Uterus (tissue), 4 donors: ENCODE data around the gene PPP6R2. TPM values are rescaled to one million over a fixed set of nuclear protein-coding genes. Genes with fewer than 3 reads are reported as not detected.

Experiments used
- DNase-seq, 2 donors: peaks; one replicate each; pipeline ENCODE4 v3.0.0-alpha.2; 2019 to 2020
- H3K27ac ChIP-seq, 2 donors: fragments of 200-600 bp; sonication (generic); 1 replicate in 1 of 2; 2 replicates in 1 of 2; pipeline ENCODE4 v1.5.1; 2016 to 2018
- H3K27me3 ChIP-seq, 2 donors: fragments of 200-600 bp; sonication (generic); one replicate each; pipeline ENCODE4 v1.5.1; 2018 to 2019; ENCODE audit warnings: control low read depth in 1 of 2
- H3K36me3 ChIP-seq, 2 donors: fragments of 200-600 bp; sonication (generic); one replicate each; pipeline ENCODE4 v1.5.1; 2019; ENCODE audit warnings: control low read depth in 1 of 2
- H3K4me1 ChIP-seq, 2 donors: fragments of 200-600 bp; sonication (generic); one replicate each; pipeline ENCODE4 v1.5.1; 2018 to 2019; ENCODE audit warnings: control low read depth in 1 of 2
- H3K4me3 ChIP-seq, 2 donors: fragments of 200-600 bp; sonication (generic); 1 replicate in 1 of 2; 2 replicates in 1 of 2; pipeline ENCODE4 v1.5.1; 2018 to 2019; ENCODE audit warnings: mild to moderate bottlenecking in 1 of 2
- H3K9me3 ChIP-seq, 2 donors: fragments of 200-600 bp; sonication (generic); one replicate each; pipeline ENCODE4 v1.5.1; 2019; ENCODE audit warnings: control low read depth in 1 of 2
- CTCF ChIP-seq, 4 experiments: fragments of 200-600 bp in 2 of 4; fragments of 450-650 bp in 2 of 4; sonication (generic) in 2 of 4; IDR thresholded peaks; one replicate each; pipeline ENCODE4 v1.5.1; 2016 to 2019; ENCODE audit warnings: antibody characterized with exemption in 4 of 4, mild to moderate bottlenecking in 2 of 4, moderate library complexity in 1 of 4
- POLR2A ChIP-seq, 2 donors: fragments of 450-650 bp; IDR thresholded peaks; one replicate each; pipeline ENCODE4 v1.6.1; 2016; ENCODE audit warnings: antibody characterized with exemption in 2 of 2, mild to moderate bottlenecking in 1 of 2, moderate library complexity in 1 of 2
- intact Hi-C: fragments of 100-400 bp; cut with DNase I; formaldehyde crosslinking; loops from one replicate; pipeline ENCODE4 v1.15.1; 2023; ENCODE audit warnings: low total_unique reads
- total RNA-seq, 4 donors: library from RNA; depleted of rRNA in 3 of 4; stranded (reverse); fragments of >200 nt in 3 of 4; gene quantifications; one replicate each; pipeline versions ENCODE4 v1.1.0 to v1.2.4, GENCODE V29; 2014 to 2023
- donor health status: DM: yes; HTN: yes; CAD: no.

The PPP6R2 gene
- total RNA-seq, 4 donors from 2014 or later, result 42.4 to 73.1 (median 47.2) TPM

GRCh38 chr22:50436841-50437341 lies 93.8 kb downstream of the PPP6R2 start:
- no peak for TF ChIP-seq CTCF (IDR thresholded peaks at IDR 0.05)
- no peak for TF ChIP-seq POLR2A (IDR thresholded peaks at IDR 0.05)
- H3K36me3 ChIP-seq, result no peaks in the 10 kb centered on the region
- no peak for DNase-seq
- no peaks in the 10 kb centered on the region for H3K4me1 ChIP-seq
- H3K27me3 ChIP-seq, result no peaks in the 10 kb centered on the region
- intact Hi-C loops, result no loop called here
- no peak overlapping the region for H3K27ac ChIP-seq
- no peaks in the 10 kb centered on the region for H3K9me3 ChIP-seq
- no peak overlapping the region for H3K4me3 ChIP-seq

GRCh38 chr22:50437511-50438304 lies 94.6 kb downstream of the PPP6R2 start:
- DNase-seq, result no peak
- intact Hi-C loops, result no loop called here
- no peaks in the 10 kb centered on the region for H3K36me3 ChIP-seq

GRCh38 chr22:50438305-50439275 lies 95.5 kb downstream of the PPP6R2 start:
- H3K36me3 ChIP-seq, result no peaks in the 10 kb centered on the region
- H3K4me3 ChIP-seq, result no peak overlapping the region
- no peaks in the 10 kb centered on the region for H3K9me3 ChIP-seq
- no peaks in the 10 kb centered on the region for H3K4me1 ChIP-seq
- intact Hi-C loops, result no loop called here
- no peak overlapping the region for H3K27ac ChIP-seq
- no peaks in the 10 kb centered on the region for H3K27me3 ChIP-seq
- DNase-seq, result no peak
- TF ChIP-seq CTCF (IDR thresholded peaks at IDR 0.05) (no peak), POLR2A (IDR thresholded peaks at IDR 0.05) (no peak)

More at GRCh38 chr22:50437511-50438304, 94.6 kb downstream of the PPP6R2 start:
- TF ChIP-seq CTCF (IDR thresholded peaks at IDR 0.05), result no peak
- TF ChIP-seq POLR2A (IDR thresholded peaks at IDR 0.05), result no peak
- no peak overlapping the region for H3K27ac ChIP-seq
- no peak overlapping the region for H3K4me3 ChIP-seq
- H3K27me3 ChIP-seq, result no peaks in the 10 kb centered on the region
- H3K4me1 ChIP-seq, result no peaks in the 10 kb centered on the region
- no peaks in the 10 kb centered on the region for H3K9me3 ChIP-seq

- Histone ChIP-seq H3K27me3 (no peaks in the 10 kb centered on the region), H3K4me3 (no peak overlapping the region), H3K36me3 (no peaks in the 10 kb centered on the region), H3K4me1 (no peaks in the 10 kb centered on the region), H3K9me3 (no peaks in the 10 kb centered on the region), H3K27ac (no peak overlapping the region)
- TF ChIP-seq CTCF (IDR thresholded peaks at IDR 0.05) (no peak), POLR2A (IDR thresholded peaks at IDR 0.05) (no peak)
- intact Hi-C loops, result no loop called here
- no peak for DNase-seq
Observed at GRCh38 chr22:50439314-50439870, 96.3 kb downstream of the PPP6R2 start.
